ENCODE measurements around the gene CEACAM7.

DNA sequence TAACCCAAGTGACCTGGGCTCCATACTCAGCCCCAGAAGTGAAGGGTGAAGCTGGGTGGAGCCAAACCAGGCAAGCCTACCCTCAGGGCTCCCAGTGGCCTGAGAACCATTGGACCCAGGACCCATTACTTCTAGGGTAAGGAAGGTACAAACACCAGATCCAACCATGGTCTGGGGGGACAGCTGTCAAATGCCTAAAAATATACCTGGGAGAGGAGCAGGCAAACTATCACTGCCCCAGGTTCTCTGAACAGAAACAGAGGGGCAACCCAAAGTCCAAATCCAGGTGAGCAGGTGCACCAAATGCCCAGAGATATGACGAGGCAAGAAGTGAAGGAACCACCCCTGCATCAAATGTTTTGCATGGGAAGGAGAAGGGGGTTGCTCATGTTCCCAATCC lies 6.1 kb upstream of the CEACAM7 start:
- TF ChIP-seq POLR2A (IDR thresholded peaks at IDR 0.05; ENCODE audit: low read length) = no peak
- TF ChIP-seq GATA1 (IDR thresholded peaks at IDR 0.05; ENCODE audit: low read depth, low read length) = no peak

Data from erythroblast (primary cell).